BLaER1 treated with 17β-estradiol and CSF1 and Interleukin-3, amounts not matched to agents 10 nM and 100 nM (cell line): ENCODE results near the gene MRTFA.

Experiments used
- H3K27ac ChIP-seq, 11 experiments: shearing (Covaris generic); formaldehyde crosslinking; 2 replicates each; pipeline ENCODE4 v1.8.1; 2022
- H3K27me3 ChIP-seq, 11 experiments: shearing (Covaris generic); formaldehyde crosslinking; 2 replicates each; pipeline ENCODE4 v1.8.1; 2022
- H3K36me3 ChIP-seq, 11 experiments: shearing (Covaris generic); formaldehyde crosslinking; 2 replicates each; pipeline ENCODE4 v1.8.1; 2022
- H3K4me1 ChIP-seq, 10 experiments: shearing (Covaris generic); formaldehyde crosslinking; 2 replicates each; pipeline ENCODE4 v1.8.1; 2022
- H3K4me2 ChIP-seq, 11 experiments: shearing (Covaris generic); formaldehyde crosslinking; 2 replicates each; pipeline ENCODE4 v1.8.1; 2022
- H3K4me3 ChIP-seq, 10 experiments: shearing (Covaris generic); formaldehyde crosslinking; 2 replicates each; pipeline ENCODE4 v1.8.1; 2022
- H3K9ac ChIP-seq, 11 experiments: shearing (Covaris generic); formaldehyde crosslinking; 2 replicates each; pipeline ENCODE4 v1.8.1; 2022
- H3K9me3 ChIP-seq, 11 experiments: shearing (Covaris generic); formaldehyde crosslinking; replicated peaks in 1 of 11; 2 replicates each; pipeline ENCODE4 v1.8.1; 2022
- H4K20me1 ChIP-seq, 11 experiments: shearing (Covaris generic); formaldehyde crosslinking; 2 replicates each; pipeline ENCODE4 v1.8.1; 2022
- Cebpa-rat ChIP-seq, 11 experiments: shearing (Covaris generic); IDR thresholded peaks; 2 replicates each; pipeline ENCODE4 v1.8.1; 2022

Gene MRTFA

DNA sequence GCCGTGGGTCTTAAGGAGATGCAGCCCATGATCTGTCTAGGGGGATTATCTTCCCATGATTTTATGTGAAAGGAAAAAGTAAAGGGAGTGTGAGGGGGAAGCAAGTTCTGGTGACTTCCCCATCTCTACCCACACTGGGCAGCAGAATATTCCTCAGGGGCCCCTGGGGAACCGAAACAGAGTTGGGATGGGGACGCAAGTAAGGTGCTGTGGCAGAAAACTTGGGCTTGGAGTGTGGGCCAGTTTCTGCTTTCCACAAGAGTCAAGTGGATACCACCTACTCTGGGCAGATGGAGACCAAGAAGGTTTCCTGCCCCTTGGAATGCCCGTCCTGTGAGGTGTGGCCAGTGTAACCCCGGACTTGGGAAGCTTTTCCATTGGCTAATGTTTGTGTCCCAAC is 201.8 kb downstream of the MRTFA start:
- Histone ChIP-seq H3K9me3 (no peaks in the 10 kb centered on the region), H3K4me3 (peak overlapping the region in 7 of 10 experiments; percentile 4 to 60 (median 45); a peak in 11 of 20 replicates), H3K4me1 (peaks cover 81 to 95% (median 88%) of the 10 kb centered on the region in 10 experiments), H3K4me2 (peak overlapping the region; percentile 79 to 97 (median 92)), H4K20me1 (peaks cover 0 to 98% (median 27%) of the 10 kb centered on the region in 11 experiments; a peak in 17 of 22 replicates), H3K27ac (peak overlapping the region in 10 of 11 experiments; percentile 44 to 90 (median 84); a peak in 20 of 22 replicates), H3K9ac (peak overlapping the region in 9 of 11 experiments; percentile 31 to 79 (median 71); a peak in 17 of 22 replicates), H3K36me3 (peaks cover 33 to 64% (median 51%) of the 10 kb centered on the region in 11 experiments), H3K27me3 (no peaks in the 10 kb centered on the region)
- no peak for TF ChIP-seq Cebpa-rat (IDR thresholded peaks at IDR 0.05)

DNA sequence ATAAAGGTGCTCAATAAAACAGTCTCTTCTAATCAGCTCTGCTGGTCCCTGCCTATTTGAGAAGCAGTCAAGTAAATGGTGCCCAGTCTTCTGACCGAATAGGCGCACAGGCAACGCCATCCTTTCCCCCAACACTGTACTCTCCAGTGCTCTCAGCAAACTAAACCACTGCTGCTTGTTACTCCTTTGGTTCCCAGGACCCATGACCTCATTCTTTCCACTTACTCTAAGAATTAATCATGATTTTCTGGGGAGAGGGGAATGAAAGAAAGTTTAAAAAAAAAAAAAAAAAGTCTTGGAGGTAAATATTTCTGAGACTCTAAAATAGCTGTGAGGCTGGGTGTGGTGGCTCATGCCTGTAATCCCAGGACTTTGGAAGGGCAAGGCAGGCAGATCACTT is 202.4 kb downstream of the MRTFA start:
- H3K9me3 ChIP-seq: no peaks in the 10 kb centered on the region
- H3K4me1 ChIP-seq: peaks cover 80 to 94% (median 86%) of the 10 kb centered on the region in 10 experiments
- H3K27me3 ChIP-seq: no peaks in the 10 kb centered on the region
- no peak for TF ChIP-seq Cebpa-rat (IDR thresholded peaks at IDR 0.05)
- H3K4me2 ChIP-seq: peak overlapping the region; percentile 79 to 97 (median 92)
- peaks cover 39 to 67% (median 58%) of the 10 kb centered on the region in 11 experiments for H3K36me3 ChIP-seq
- H3K9ac ChIP-seq: peak overlapping the region in 6 of 11 experiments; percentile 16 to 79 (median 72); a peak in 5 of 22 replicates
- peaks cover 0 to 98% (median 33%) of the 10 kb centered on the region in 11 experiments; a peak in 17 of 22 replicates for H4K20me1 ChIP-seq
- H3K27ac ChIP-seq: peak overlapping the region in 10 of 11 experiments; percentile 13 to 90 (median 84); a peak in 19 of 22 replicates
- peak overlapping the region in 3 of 10 experiments; percentile 45 to 60 (median 54); a peak in 5 of 20 replicates for H3K4me3 ChIP-seq

DNA sequence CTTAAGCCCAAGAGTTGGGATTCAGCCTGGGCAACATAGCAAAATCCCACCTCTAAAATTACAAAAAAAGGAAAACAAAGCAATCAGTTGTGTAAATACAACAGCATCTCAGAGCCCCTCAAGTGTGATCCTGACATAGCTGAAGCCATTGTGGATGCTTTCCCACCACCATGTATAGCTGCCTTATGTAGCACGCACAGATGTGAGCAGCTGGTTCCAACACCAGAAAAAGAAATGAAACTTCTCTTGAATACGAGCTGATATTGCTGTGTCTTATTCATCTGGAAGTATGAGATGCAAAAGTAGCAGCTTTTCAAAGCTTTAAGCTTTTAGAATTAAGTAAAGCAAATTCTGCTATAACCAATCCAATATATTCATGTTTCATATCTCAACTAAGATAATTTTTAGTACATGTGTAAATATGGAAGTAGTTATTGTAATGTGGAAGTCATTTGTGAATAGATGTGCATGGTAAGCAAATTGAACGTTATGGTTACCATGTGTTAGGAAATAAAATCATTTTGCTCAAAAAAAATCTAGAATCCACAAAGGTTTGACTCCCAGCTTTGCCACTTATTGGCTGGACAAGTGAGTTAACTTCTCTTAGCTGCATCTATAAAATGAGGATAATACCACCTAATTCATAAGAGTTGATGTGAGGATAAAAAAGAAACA is 203.0 kb downstream of the MRTFA start:
- TF ChIP-seq Cebpa-rat (IDR thresholded peaks at IDR 0.05): no peak
- Histone ChIP-seq H3K4me2 (peak overlapping the region; percentile 79 to 97 (median 92)), H3K4me1 (peaks cover 75 to 88% (median 81%) of the 10 kb centered on the region in 10 experiments), H3K27ac (peak overlapping the region in 10 of 11 experiments; percentile 13 to 90 (median 84); a peak in 12 of 22 replicates), H3K9ac (no peak overlapping the region; a peak in 1 of 22 replicates), H3K36me3 (peaks cover 45 to 73% (median 63%) of the 10 kb centered on the region in 11 experiments), H3K4me3 (no peak overlapping the region), H3K27me3 (no peaks in the 10 kb centered on the region), H3K9me3 (no peaks in the 10 kb centered on the region), H4K20me1 (peaks cover 0 to 98% (median 36%) of the 10 kb centered on the region in 11 experiments; a peak in 17 of 22 replicates)

DNA sequence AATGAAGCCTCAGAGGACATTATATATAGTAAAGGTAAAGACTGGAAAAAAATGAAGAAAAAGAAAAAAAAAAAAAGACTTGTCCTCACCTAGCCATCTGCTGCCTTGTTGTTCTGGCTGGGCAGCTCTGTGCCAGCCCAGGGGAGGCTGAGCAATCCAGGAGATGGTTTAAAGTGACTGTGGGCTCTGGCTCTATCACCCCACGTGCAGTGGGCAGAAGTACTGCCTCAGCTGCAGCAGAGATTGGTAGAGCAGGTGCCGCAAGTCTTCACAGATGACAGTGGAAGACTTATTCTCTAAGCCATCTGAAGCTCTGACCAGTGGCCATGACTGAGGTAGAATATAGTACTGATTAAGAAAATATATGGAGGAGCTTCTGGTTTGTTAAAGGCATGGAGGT is 203.9 kb downstream of the MRTFA start:
- H3K36me3 ChIP-seq: peaks cover 54 to 78% (median 72%) of the 10 kb centered on the region in 11 experiments

DNA sequence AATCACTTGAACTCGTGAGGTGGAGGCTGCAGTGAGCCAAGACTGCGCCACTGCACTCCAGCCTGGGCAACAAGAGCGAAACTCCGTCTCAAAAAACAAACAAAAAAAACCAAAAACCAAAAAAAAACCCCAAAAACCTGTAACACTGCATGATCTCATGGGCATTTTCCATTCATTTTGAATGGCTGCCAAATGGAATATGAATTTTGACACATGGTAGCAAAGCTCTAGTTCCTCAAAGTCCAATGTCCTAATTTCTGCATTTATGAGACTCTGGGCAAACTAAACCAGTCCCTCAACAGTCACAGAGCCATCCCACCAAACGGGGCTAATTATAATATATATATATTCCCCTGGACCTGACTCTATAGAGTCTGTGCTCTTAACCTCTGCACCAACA is 204.4 kb downstream of the MRTFA start:
- H3K27ac ChIP-seq: no peak overlapping the region; a peak in 1 of 22 replicates

More for the DNA sequence above, 203.9 kb downstream of the MRTFA start:
- no peaks in the 10 kb centered on the region for H3K27me3 ChIP-seq
- H3K9me3 ChIP-seq: no peaks in the 10 kb centered on the region
- no peak overlapping the region for H3K9ac ChIP-seq
- no peak overlapping the region for H3K4me3 ChIP-seq
- peaks cover 0 to 98% (median 31%) of the 10 kb centered on the region in 11 experiments; a peak in 17 of 22 replicates for H4K20me1 ChIP-seq
- H3K4me2 ChIP-seq: peak overlapping the region; percentile 79 to 97 (median 92); a peak in 19 of 22 replicates
- H3K4me1 ChIP-seq: peaks cover 65 to 79% (median 72%) of the 10 kb centered on the region in 10 experiments
- no peak for TF ChIP-seq Cebpa-rat (IDR thresholded peaks at IDR 0.05)
- peak overlapping the region in 1 of 11 experiments; percentile 13; a peak in 1 of 22 replicates for H3K27ac ChIP-seq

DNA sequence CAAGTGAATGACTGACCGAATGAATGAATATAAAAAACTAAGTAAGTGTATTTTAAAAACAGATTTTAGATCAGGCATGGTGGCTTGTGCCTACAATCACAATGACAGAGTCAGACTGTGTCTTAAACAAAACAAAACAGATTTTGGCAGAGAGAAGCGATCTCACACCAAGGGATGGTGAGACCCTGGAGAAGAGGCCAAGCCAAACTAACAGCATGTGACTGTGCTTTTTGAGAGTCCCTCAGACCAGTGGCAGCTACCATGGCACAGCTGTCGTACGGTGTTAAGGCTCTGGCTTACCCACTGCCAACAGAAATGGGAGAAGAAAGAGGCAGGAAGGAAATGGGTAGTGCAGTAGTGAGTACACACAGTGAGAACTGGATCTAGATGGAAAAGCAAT is 205.5 kb downstream of the MRTFA start:
- no peak for TF ChIP-seq Cebpa-rat (IDR thresholded peaks at IDR 0.05)
- Histone ChIP-seq H3K27ac (no peak overlapping the region), H3K36me3 (peaks cover 70 to 94% (median 89%) of the 10 kb centered on the region in 11 experiments), H3K4me1 (peaks cover 50 to 74% (median 60%) of the 10 kb centered on the region in 10 experiments), H3K9ac (no peak overlapping the region), H3K4me3 (no peak overlapping the region), H4K20me1 (peaks cover 0 to 98% (median 41%) of the 10 kb centered on the region in 11 experiments; a peak in 18 of 22 replicates), H3K27me3 (no peaks in the 10 kb centered on the region), H3K9me3 (no peaks in the 10 kb centered on the region), H3K4me2 (peak overlapping the region in 4 of 11 experiments; percentile 8 to 29 (median 15); a peak in 5 of 22 replicates)

More for the DNA sequence above, 204.4 kb downstream of the MRTFA start:
- no peaks in the 10 kb centered on the region for H3K27me3 ChIP-seq
- H3K9ac ChIP-seq: no peak overlapping the region
- peaks cover 61 to 74% (median 68%) of the 10 kb centered on the region in 10 experiments for H3K4me1 ChIP-seq
- H3K9me3 ChIP-seq: no peaks in the 10 kb centered on the region
- H3K4me3 ChIP-seq: no peak overlapping the region
- peaks cover 0 to 98% (median 33%) of the 10 kb centered on the region in 11 experiments; a peak in 17 of 22 replicates for H4K20me1 ChIP-seq
- TF ChIP-seq Cebpa-rat (IDR thresholded peaks at IDR 0.05): no peak
- peak overlapping the region in 9 of 11 experiments; percentile 89 to 97 (median 93); a peak in 13 of 22 replicates for H3K4me2 ChIP-seq
- H3K36me3 ChIP-seq: peaks cover 59 to 82% (median 77%) of the 10 kb centered on the region in 11 experiments

DNA sequence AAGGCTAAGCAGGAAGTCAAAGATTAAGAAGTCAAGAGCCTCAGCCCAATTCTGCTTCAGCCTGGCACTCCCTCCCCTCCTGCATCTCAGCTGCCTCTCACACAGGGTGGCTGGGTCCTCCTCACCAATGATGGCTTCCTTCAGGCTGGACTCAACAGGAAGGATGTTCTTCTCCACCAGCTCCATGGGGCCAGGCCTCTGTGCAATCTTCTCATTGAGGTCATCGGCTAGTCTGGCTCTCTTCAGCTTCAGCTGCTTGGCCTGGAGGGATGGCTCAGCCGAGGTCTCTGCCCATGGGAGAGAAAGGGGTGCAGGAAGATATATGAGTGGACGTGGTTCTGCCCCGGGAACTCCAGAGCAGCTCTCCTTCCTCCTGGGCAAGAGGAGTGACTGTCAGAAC is 207.0 kb downstream of the MRTFA start:
- Histone ChIP-seq H3K4me3 (no peak overlapping the region), H3K9me3 (no peaks in the 10 kb centered on the region), H3K27ac (no peak overlapping the region), H3K27me3 (no peaks in the 10 kb centered on the region), H3K4me2 (peak overlapping the region in 3 of 11 experiments; percentile 1 to 37 (median 18); a peak in 4 of 22 replicates), H4K20me1 (peaks cover 0 to 98% (median 51%) of the 10 kb centered on the region in 11 experiments; a peak in 19 of 22 replicates), H3K4me1 (peaks cover 35 to 73% (median 52%) of the 10 kb centered on the region in 10 experiments), H3K9ac (no peak overlapping the region), H3K36me3 (peaks cover 85 to 100% (median 96%) of the 10 kb centered on the region in 11 experiments)
- no peak for TF ChIP-seq Cebpa-rat (IDR thresholded peaks at IDR 0.05)

DNA sequence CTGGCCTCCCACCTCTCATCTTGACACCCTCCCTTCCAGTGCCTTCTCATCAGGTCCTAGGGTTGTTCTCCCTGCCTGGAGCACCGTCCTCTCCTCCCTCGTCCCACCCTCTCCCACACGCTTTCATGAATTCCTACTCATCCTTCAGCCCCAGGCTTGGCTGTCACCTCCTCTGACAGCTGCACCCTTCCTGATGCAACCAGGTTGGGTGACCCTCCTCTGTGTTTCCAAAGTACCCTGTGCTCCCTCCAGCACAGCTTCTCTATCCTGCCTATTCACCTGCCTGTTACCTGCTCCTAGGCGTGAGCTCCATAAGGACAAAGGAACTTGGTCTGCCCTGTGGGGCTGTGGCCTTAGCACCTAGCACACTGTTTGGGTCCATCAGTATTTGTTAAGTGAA is 207.7 kb downstream of the MRTFA start:
- no peak for TF ChIP-seq Cebpa-rat (IDR thresholded peaks at IDR 0.05)
- Histone ChIP-seq H3K9me3 (no peaks in the 10 kb centered on the region), H3K4me2 (no peak overlapping the region), H3K9ac (no peak overlapping the region), H3K27me3 (no peaks in the 10 kb centered on the region), H3K27ac (no peak overlapping the region), H4K20me1 (peaks cover 0 to 98% (median 55%) of the 10 kb centered on the region in 11 experiments; a peak in 19 of 22 replicates), H3K36me3 (peaks cover 91 to 100% (median 97%) of the 10 kb centered on the region in 11 experiments), H3K4me1 (peaks cover 29 to 73% (median 50%) of the 10 kb centered on the region in 10 experiments), H3K4me3 (no peak overlapping the region)
